ENCODE results near the gene SLC35E3.
"Not testable (repeated sequence)": the region's sequence is repeated elsewhere in the genome, so short reads cannot be mapped to it uniquely, and the experiment has no call there.

Gene SLC35E3

DNA sequence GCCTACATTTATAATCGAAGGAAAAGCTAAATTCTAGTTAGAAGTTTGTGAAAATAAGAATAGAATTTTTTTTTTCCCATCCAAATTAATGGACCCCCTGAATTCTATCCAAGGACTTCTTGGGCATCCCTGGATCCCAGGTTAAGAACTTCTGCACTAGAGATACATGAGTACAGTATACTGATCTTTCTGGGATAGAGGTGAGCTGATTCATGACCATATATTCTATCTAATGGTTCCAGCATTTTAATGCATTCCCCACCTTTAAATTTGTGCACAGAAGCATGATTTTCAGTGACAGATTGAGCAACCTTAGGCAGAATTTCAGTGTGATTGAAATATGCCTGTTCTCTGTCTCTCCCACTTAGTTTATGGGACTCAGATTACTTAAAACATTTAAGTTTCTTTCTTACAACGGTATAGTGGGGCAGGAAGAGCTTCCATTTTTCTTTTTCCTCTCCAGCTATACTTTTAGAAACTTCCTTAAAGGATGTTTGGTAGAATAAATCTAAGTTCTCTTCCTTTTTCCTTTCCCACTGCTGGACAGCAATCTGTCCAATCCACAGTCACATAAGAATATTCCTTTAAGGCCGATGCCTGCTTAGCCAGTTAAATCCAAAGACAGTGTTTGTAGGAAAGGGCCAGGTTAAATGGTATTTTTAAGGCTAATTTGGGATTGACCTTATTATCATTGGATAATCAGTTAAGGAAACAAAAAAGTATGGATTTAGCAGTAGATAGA is 68.7 kb downstream of the SLC35E3 start:
- no peak for DNase-seq (ENCODE audit: low read depth)

DNA sequence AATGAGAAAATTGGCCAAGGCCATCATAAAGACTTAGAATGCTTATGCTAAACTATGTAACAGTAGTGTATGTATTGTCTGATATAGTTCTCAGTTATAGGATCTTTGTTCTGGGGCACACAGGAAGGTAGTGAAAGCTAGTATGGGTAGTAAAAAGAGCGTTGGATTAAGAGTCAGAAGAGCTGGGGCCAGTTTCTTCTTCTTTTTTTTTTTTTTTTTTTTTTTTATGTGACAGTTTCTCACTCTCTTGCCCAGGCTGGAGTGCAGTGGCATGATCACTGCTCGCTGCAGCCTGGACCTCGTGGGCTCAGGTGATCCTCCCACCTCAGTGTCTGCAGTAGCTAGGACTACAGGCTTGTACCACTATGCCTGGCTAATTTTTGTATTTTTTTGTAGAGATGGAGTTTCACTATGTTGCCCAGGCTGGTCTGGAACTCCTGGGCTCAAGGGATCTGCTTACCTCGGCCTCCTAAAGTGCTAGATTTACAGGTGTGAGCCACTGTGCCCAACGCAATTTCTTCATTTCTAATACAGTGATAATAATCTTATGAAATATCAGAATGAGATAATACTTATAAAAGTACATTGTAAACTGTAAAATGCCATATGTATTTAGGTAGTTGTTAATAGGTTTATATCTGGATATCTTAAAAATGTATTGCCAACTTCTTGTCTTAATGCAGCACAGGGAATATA is 69.4 kb downstream of the SLC35E3 start:
- DNase-seq (ENCODE audit: low read depth): no peak

GRCh38 chr12:68815928-68816800 is 70.2 kb downstream of the SLC35E3 start:
- no peak for DNase-seq (ENCODE audit: low read depth)

- not testable (repeated sequence) for DNase-seq (ENCODE audit: low read depth)
Measured at GRCh38 chr12:68819481-68819880, 73.5 kb downstream of the SLC35E3 start.

DNA sequence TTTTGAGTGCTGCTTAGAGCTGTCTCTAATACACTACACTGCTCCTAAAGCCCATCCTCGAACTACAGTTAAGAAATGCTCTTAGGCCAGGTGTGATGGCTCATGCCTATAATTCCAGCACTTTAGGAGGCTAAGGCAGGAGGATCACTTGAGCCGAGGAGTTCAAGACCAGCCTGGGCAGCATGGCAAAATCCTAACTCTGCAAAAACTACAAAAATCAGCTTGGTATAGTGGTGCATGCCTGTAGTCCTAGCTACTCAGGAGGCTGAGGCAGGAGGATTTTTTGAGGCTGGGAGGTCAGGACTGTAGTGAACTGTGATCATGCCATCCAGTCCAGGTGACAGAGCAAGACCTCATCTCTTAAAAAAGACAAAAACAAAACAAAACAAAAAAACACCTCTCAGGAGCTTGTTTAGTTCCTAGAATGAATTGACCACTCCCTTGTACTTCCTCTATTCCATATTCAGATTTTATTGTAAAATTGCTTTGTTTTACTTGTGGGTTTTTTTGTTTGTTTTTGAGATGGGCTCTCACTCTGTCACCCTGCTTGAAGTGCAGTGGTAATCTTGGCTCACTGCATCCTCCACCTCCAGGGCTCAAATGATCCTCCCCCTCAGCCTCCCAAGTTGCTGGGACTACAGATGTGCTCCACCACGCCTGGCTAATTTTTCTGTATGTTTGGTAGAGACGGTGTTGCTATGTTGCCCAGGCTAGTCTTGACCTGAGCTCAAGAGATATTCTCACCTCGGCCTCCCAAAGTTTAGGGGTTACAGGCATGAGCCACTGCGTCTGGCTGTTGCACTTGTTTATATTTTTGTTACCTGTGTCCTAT is 75.6 kb downstream of the SLC35E3 start:
- no peak for DNase-seq (ENCODE audit: low read depth)

GRCh38 chr12:68823696-68824095 is 77.7 kb downstream of the SLC35E3 start:
- DNase-seq (ENCODE audit: low read depth): no peak

- no peak for DNase-seq (ENCODE audit: low read depth)
Measured at GRCh38 chr12:68824131-68824530, 78.2 kb downstream of the SLC35E3 start.

DNA sequence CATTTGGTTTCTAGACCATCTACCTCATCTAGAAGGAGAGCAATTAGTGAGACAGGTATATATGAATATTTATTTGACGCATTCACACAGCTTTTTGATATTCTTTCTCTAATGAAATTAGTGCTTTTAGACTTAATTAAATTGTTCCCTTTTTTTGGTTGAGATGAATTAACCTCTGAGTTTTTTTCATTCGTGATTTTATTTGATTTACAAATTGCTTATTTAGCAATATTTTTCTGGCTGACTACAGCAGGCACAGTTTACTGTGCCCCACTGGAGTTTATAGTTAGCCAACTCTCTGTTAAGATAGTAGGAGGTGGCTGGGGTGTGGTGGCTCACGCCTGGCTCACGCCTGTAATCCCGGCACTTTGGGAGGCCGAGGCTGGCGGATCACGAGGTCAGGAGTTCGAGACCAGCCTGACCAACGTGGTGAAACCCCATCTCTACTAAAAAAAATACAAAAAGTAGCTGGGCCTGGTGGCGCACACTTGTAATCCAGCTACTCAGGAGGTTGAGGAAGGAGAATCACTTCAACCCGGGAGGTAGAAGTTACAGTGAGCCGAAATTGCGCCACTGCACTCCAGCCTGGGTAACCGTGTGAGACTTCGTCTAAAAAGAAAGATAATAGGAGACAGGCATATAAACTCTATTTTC is 78.7 kb downstream of the SLC35E3 start:
- no peak for DNase-seq (ENCODE audit: low read depth)

DNA sequence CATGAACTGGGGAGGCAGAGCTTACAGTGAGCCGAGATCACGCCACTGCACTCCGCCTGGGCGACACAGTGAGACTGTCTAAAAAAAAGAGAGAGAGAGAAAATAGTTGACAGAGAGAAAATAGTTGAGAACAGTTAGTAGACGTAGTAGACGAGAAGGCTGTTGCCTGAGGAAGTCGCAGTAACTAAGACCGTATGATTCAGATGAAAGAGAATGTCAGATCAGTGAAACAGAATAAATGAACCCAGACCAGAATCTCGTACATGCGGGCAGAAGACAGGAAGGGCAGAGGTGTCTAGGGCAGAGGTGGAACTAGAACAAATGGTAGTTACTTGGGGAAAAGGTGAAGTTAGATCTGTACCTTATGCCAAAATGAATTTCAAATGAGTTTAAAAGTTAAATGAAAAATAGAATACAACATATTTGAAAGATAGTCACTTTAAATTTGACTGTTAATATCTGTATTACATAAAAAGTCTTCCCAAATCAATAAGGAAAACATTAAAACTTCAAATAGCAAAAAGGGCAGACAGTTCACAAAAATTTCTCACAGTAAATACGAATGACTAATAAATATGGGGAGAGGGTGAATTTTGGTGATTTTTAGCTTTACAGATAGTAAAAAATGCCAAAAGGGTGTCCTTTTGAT is 79.7 kb downstream of the SLC35E3 start:
- no peak for DNase-seq (ENCODE audit: low read depth)

DNA sequence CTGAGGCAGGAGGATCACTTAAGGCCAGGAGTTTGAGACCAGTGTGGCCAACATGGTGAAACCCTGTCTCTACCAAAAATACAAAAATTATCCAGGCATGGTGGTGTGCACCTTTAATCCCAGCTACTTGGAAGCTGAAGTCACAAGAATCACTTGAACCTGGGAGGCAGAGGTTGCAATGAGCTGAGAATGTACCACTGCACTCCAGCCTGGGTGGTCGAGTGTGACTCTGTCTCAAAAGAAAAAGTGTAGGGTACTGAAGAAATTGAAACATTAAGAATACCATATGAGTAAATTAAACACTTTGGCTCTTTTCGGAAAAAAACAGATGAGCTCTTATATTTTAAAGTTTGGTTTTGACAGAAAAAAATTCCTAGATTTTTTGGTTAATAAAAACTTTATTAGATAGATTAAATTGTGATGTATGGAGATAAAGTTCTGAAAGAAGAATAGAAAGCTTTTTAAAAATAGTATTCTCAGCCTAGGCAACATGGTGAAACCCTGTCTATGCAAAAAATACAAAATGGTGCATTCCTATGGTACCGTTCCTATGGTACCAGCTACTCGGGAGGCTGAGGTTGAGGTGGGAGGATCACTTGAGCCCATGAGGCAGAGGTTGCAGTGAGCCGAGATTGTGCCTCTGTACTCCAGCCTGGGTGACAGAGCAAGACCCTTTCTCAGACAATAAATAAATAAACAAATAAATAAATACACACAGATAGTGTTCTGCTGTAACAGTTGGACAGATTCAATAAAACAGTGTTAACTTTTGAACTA is 82.1 kb downstream of the SLC35E3 start:
- no peak for DNase-seq (ENCODE audit: low read depth)

DNA sequence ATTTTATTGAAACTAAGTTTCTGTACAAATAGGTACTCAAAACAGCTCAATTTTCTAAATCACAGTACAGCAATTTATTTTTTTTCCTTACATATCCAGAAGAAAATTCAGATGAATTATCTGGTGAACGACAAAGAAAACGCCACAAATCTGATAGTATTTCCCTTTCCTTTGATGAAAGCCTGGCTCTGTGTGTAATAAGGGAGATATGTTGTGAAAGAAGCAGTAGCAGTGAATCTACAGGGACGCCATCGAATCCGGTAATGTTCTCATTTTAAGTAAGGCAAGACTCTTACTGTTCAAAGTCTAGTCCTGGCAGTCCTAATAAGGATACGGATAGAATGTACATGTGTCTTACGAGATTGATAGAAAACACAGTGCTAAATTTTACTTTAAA is 82.7 kb downstream of the SLC35E3 start:
- no peak for DNase-seq (ENCODE audit: low read depth)
